ENCODE measurements around the gene GPR18.

- TF ChIP-seq CTCF (IDR thresholded peaks at IDR 0.05; ENCODE audit: insufficient read depth, low read length) (no peak), REST (IDR thresholded peaks at IDR 0.05; ENCODE audit: insufficient replicate concordance, low read depth) (no peak)
Observed at GRCh38 chr13:99218126-99218525, 40.1 kb downstream of the GPR18 start.
